Endothelial cell of umbilical vein (primary cell): ENCODE data around the gene CUL2. TPM values are rescaled to one million over a fixed set of nuclear protein-coding genes. Genes with fewer than 3 reads are reported as not detected.

Source experiments
- BruUV-seq: library from RNA; stranded (reverse); fragments of 400-500 nt; replicated peaks from 2 replicates; lab custom pipeline; 2021; lab: Mats Ljungman, UMichigan
- CTCF ChIA-PET: fragments of 300-600, 350-600 bp; sonication (Branson Sonifier 250); formaldehyde crosslinking; loops from one replicate; lab custom pipeline; 2021; ENCODE audit warnings: antibody characterized with exemption, inconsistent platforms; lab: Charles Lee
- POLR2A ChIA-PET: fragments of 300-600, 350-600 bp; sonication (Branson Sonifier 250); formaldehyde crosslinking; loops from one replicate; lab custom pipeline; 2021; ENCODE audit warnings: antibody characterized with exemption, inconsistent platforms; lab: Charles Lee
- DNase-seq: peaks from one replicate; pipeline ENCODE4 v3.0.0-alpha.2; 2011; ENCODE audit warnings: low read depth, low spot score
- FAIRE-seq: peaks from 2 replicates; lab custom pipeline; 2011; peaks lifted over from hg19 to GRCh38; lab: Jason Lieb, UNC
- H2AFZ ChIP-seq: 2 replicates; pipeline ENCODE4 v1.6.0; 2012; ENCODE audit warnings: low read depth, low read length, control low read depth, inconsistent platforms
- H3K27ac ChIP-seq: 2 replicates; pipeline ENCODE4 v1.5.1; 2011; ENCODE audit warnings: low read depth, mild to moderate bottlenecking, control low read depth, low read length, moderate library complexity; ENCODE audit not compliant: insufficient read depth
- H3K27me3 ChIP-seq, 2 experiments: 2 replicates each; pipeline versions ENCODE4 v1.6.0 to v1.6.1; 2011; ENCODE audit warnings: low read length in 2 of 2, mixed read lengths in 1 of 2; ENCODE audit not compliant: control insufficient read depth in 2 of 2, insufficient read depth in 2 of 2
- H3K36me3 ChIP-seq, 2 experiments: 2 replicates in 1 of 2; 3 replicates in 1 of 2; pipeline ENCODE4 v1.5.1; 2011; ENCODE audit warnings: low read length in 2 of 2, mild to moderate bottlenecking in 1 of 2, moderate library complexity in 1 of 2; ENCODE audit not compliant: control insufficient read depth in 2 of 2, insufficient read depth in 2 of 2; ENCODE audit errors: extremely low read depth in 1 of 2
- H3K4me1 ChIP-seq: 3 replicates; pipeline ENCODE4 v1.5.1; 2011; ENCODE audit warnings: mild to moderate bottlenecking, low read length; ENCODE audit not compliant: control insufficient read depth, insufficient read depth; ENCODE audit errors: extremely low read depth
- H3K4me2 ChIP-seq: 2 replicates; pipeline ENCODE4 v1.6.1; 2011; ENCODE audit warnings: low read length, control low read depth, mixed read lengths; ENCODE audit not compliant: insufficient read depth
- H3K4me3 ChIP-seq, 3 experiments: fragments of 200-600 bp in 1 of 3; sonication (generic), shearing (Covaris generic) in 1 of 3; replicated peaks in 1 of 3; 2 replicates each; pipeline ENCODE4 v1.5.1; 2011 to 2016; ENCODE audit warnings: control low read depth in 3 of 3, low read length in 3 of 3, mild to moderate bottlenecking in 2 of 3, inconsistent platforms in 1 of 3, low read depth in 1 of 3, moderate library complexity in 1 of 3; ENCODE audit not compliant: insufficient read depth in 1 of 3
- H3K79me2 ChIP-seq: 2 replicates; pipeline ENCODE4 v1.6.0; 2012; ENCODE audit warnings: low read length, inconsistent platforms; ENCODE audit not compliant: control insufficient read depth, insufficient read depth
- H3K9ac ChIP-seq: replicated peaks from 2 replicates; pipeline ENCODE3; 2011; ENCODE audit warnings: low read length, control low read depth; ENCODE audit not compliant: insufficient read depth; ENCODE audit errors: extremely low read depth
- H3K9me1 ChIP-seq: replicated peaks from 3 replicates; pipeline ENCODE4 v1.6.0; 2011; ENCODE audit warnings: mild to moderate bottlenecking, low read length; ENCODE audit not compliant: control insufficient read depth, insufficient read depth; ENCODE audit errors: extremely low read depth
- H3K9me3 ChIP-seq: replicated peaks from 2 replicates; pipeline ENCODE4 v1.5.1; 2012; ENCODE audit warnings: low read length, inconsistent platforms; ENCODE audit not compliant: control insufficient read depth, insufficient read depth
- H4K20me1 ChIP-seq: replicated peaks from 2 replicates; pipeline ENCODE3; 2011; ENCODE audit warnings: mild to moderate bottlenecking, low read length; ENCODE audit not compliant: control insufficient read depth, insufficient read depth; ENCODE audit errors: extremely low read depth
- CTCF ChIP-seq, 2 donors: IDR thresholded peaks; 1 replicate in 1 of 2; 2 replicates in 1 of 2; pipeline ENCODE4 v1.5.1; 2011; ENCODE audit warnings: low read length in 2 of 2, mild to moderate bottlenecking in 2 of 2, moderate library complexity in 2 of 2, control low read depth in 1 of 2, inconsistent platforms in 1 of 2, low read depth in 1 of 2; ENCODE audit not compliant: insufficient read depth in 1 of 2; ENCODE audit errors: extremely low read depth in 1 of 2
- EZH2 ChIP-seq: IDR thresholded peaks from 2 replicates; pipeline ENCODE4 v1.6.1; 2012; ENCODE audit warnings: borderline replicate concordance, low read depth, mild to moderate bottlenecking, moderate library complexity, low read length, inconsistent platforms; ENCODE audit not compliant: severe bottlenecking
- GATA2 ChIP-seq: IDR thresholded peaks from 2 replicates; pipeline ENCODE4 v1.7.0; 2011; ENCODE audit warnings: low read depth, mild to moderate bottlenecking, moderate library complexity, mixed read lengths, low read length; ENCODE audit not compliant: insufficient read length, insufficient read depth
- MAX ChIP-seq: IDR thresholded peaks from 2 replicates; pipeline ENCODE4 v1.6.1; 2011; ENCODE audit not compliant: insufficient read depth, insufficient read length
- MYC ChIP-seq: IDR thresholded peaks from one replicate; pipeline ENCODE4 v1.6.1; 2011; ENCODE audit warnings: mild to moderate bottlenecking, low read depth, low read length
- POLR2A ChIP-seq: IDR thresholded peaks from 2 replicates; pipeline ENCODE4 v1.6.1; 2012; ENCODE audit warnings: low read depth, mild to moderate bottlenecking, control low read depth, low read length
- POLR2AphosphoS5 ChIP-seq: IDR thresholded peaks from 2 replicates; pipeline ENCODE4 v1.6.1; 2012; ENCODE audit warnings: low read depth, mild to moderate bottlenecking, control low read depth, low read length, moderate library complexity; ENCODE audit not compliant: insufficient read depth
- dilution Hi-C: fragments of 300-500 bp; cut with MboI; formaldehyde crosslinking; loops from one replicate; pipeline ENCODE4 v1.15.0; 2019; ENCODE audit warnings: low sequenced_read_pairs; ENCODE audit not compliant: extremely low pct_ligation_motif_present
- intact Hi-C: fragments of 100-400 bp; cut with micrococcal nuclease; formaldehyde crosslinking; loops from one replicate; pipeline ENCODE4 v1.10.0; 2022
- polyA plus RNA-seq, 4 experiments: library from polyadenylated mRNA; depleted of rRNA in 3 of 4; stranded (reverse) in 3 of 4; unstranded in 1 of 4; fragments of >200 nt; gene quantifications; 2 replicates each; pipeline versions ENCODE4 v1.2.1 to v1.2.3, GENCODE V29; 2011 to 2012; ENCODE audit warnings: missing spikeins in 1 of 4
- total RNA-seq: library from RNA; stranded (reverse); gene quantifications from 2 replicates; pipeline ENCODE4 v1.2.3, GENCODE V29; 2021

Gene CUL2
- total and polyA plus RNA-seq, 2 donors (not counting 3 experiments of a cell fraction or from before 2014, with no cell fraction given): 11.6 to 45.3 TPM

GRCh38 chr10:34981844-34982243 is 108.3 kb downstream of the CUL2 start:
- FAIRE-seq: no peak
- H3K9ac ChIP-seq: no peak overlapping the region
- POLR2A ChIA-PET: no interaction called here
- no peak for DNase-seq
- H3K4me2 ChIP-seq: no peak overlapping the region
- H2AFZ ChIP-seq: no peak overlapping the region
- peaks cover 0 to 3% of the 10 kb centered on the region in 2 experiments for H3K27me3 ChIP-seq
- no peak for TF ChIP-seq POLR2A
- no peak for TF ChIP-seq MYC
- TF ChIP-seq EZH2: no peak
- TF ChIP-seq MAX: no peak
- TF ChIP-seq POLR2AphosphoS5: no peak
- no peak for TF ChIP-seq GATA2
- no peak for TF ChIP-seq CTCF (IDR thresholded peaks at IDR 0.05; ENCODE audit: extremely low read depth in 1 of 2, insufficient read depth in 1 of 2, low read depth in 1 of 2, low read length in 2 of 2)
- H3K9me1 ChIP-seq: no peaks in the 10 kb centered on the region
- no TSS peak for BruUV-seq
- H3K4me3 ChIP-seq: no peak overlapping the region
- H3K4me1 ChIP-seq: no peaks in the 10 kb centered on the region
- dilution Hi-C loops: no loop called here
- intact Hi-C loops: no loop called here
- H4K20me1 ChIP-seq: no peaks in the 10 kb centered on the region
- CTCF ChIA-PET: interaction anchor here (1.1 kb wide), 1 partner anchor 13 kb away, joined by 3 read pairs; no protein-coding TSS in a partner anchor
- no peak overlapping the region for H3K27ac ChIP-seq
- no peaks in the 10 kb centered on the region for H3K79me2 ChIP-seq
- no peaks in the 10 kb centered on the region for H3K36me3 ChIP-seq
- no peaks in the 10 kb centered on the region for H3K9me3 ChIP-seq
